Vagina (tissue), 2 donors: ENCODE measurements around the gene OR2W1.

Experiments
- POLR2A ChIP-seq, 2 donors: fragments of 450-650 bp; IDR thresholded peaks; one replicate each; pipeline ENCODE4 v1.6.1; 2017; ENCODE audit warnings: antibody characterized with exemption in 2 of 2, mild to moderate bottlenecking in 2 of 2, moderate library complexity in 2 of 2
- POLR2AphosphoS5 ChIP-seq, 2 donors: sonication (generic); formaldehyde crosslinking; IDR thresholded peaks; one replicate each; pipeline ENCODE4 v1.9.0; 2017; ENCODE audit warnings: antibody characterized with exemption in 2 of 2, mild to moderate bottlenecking in 2 of 2, low read depth in 1 of 2; ENCODE audit not compliant: insufficient read depth in 1 of 2
- TF ChIP-seq, protein P1 (sequence below), 3 experiments: fragments of 450-650 bp in 2 of 3; fragments of 200-600 bp in 1 of 3; sonication (generic) in 1 of 3; IDR thresholded peaks; one replicate each; pipeline ENCODE4 v1.5.1; 2017 to 2019; ENCODE audit warnings: antibody characterized with exemption in 3 of 3, mild to moderate bottlenecking in 2 of 3, moderate library complexity in 2 of 3

- TF ChIP-seq POLR2A (IDR thresholded peaks at IDR 0.05) (no peak), POLR2AphosphoS5 (IDR thresholded peaks at IDR 0.05; ENCODE audit: insufficient read depth in 1 of 2, low read depth in 1 of 2) (no peak)
- TF ChIP-seq, protein P1, sequence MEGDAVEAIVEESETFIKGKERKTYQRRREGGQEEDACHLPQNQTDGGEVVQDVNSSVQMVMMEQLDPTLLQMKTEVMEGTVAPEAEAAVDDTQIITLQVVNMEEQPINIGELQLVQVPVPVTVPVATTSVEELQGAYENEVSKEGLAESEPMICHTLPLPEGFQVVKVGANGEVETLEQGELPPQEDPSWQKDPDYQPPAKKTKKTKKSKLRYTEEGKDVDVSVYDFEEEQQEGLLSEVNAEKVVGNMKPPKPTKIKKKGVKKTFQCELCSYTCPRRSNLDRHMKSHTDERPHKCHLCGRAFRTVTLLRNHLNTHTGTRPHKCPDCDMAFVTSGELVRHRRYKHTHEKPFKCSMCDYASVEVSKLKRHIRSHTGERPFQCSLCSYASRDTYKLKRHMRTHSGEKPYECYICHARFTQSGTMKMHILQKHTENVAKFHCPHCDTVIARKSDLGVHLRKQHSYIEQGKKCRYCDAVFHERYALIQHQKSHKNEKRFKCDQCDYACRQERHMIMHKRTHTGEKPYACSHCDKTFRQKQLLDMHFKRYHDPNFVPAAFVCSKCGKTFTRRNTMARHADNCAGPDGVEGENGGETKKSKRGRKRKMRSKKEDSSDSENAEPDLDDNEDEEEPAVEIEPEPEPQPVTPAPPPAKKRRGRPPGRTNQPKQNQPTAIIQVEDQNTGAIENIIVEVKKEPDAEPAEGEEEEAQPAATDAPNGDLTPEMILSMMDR (IDR thresholded peaks at IDR 0.05), result no peak
Observed at GRCh38 chr6:29014729-29015608, 30.0 kb downstream of the OR2W1 start.
